Measurements from ENCODE around the gene GNL1. TPM values are rescaled to one million over a fixed set of nuclear protein-coding genes. Genes with fewer than 3 reads are reported as not detected.

GNL1 gene
- total and polyA plus RNA-seq, 9 of the 15 experiments (the other 6 are each of a cell fraction or from before 2014, with no cell fraction given): 0.73 to 112 (median 58.0) TPM

GRCh38 chr6:30556066-30556905 is at the start of gene GNL1 (continued):
- TF ChIP-seq HINFP (tag; conservative IDR thresholded peaks at IDR 0.05; ENCODE audit: low read depth) (no peak), NKRF (IDR thresholded peaks at IDR 0.05; ENCODE audit: borderline replicate concordance) (peak; percentile 96), ZNF197 (CRISPR knock-in tag; IDR thresholded peaks at IDR 0.05; ENCODE audit: low read depth) (no peak), HNRNPLL (IDR thresholded peaks at IDR 0.05; ENCODE audit: low read depth, low read length, poor library complexity, severe bottlenecking) (peak; percentile 20), ZNF3 (CRISPR knock-in tag; IDR thresholded peaks at IDR 0.05) (no peak), ZNF146 (CRISPR knock-in tag; IDR thresholded peaks at IDR 0.05; ENCODE audit: unreplicated experiment) (no peak), E2F1 (CRISPR knock-in tag; IDR thresholded peaks at IDR 0.05) (no peak; the same call in 1 of the 2 replicates), MCM5 (IDR thresholded peaks at IDR 0.05; ENCODE audit: low read depth) (no peak), ZNF696 (CRISPR knock-in tag; conservative IDR thresholded peaks at IDR 0.05) (no peak), HMBOX1 (IDR thresholded peaks at IDR 0.05) (no peak), FOXA3 (CRISPR knock-in tag; conservative IDR thresholded peaks at IDR 0.05 in 1 of 2, IDR thresholded peaks at IDR 0.05 in 1 of 2) (no peak; a peak in 1 of 4 replicates), TBL1XR1 (IDR thresholded peaks at IDR 0.05; ENCODE audit: low read length in 2 of 2) (peak in 1 of 2 experiments; percentile 28; a peak in 1 of 4 replicates), ELF1 (tag; IDR thresholded peaks at IDR 0.05) (no peak), MEIS2 (IDR thresholded peaks at IDR 0.05; ENCODE audit: partially characterized antibody) (peak; percentile 73)

Data from K562 (cell line).